Lung microvascular endothelial cell (primary cell): Measurements from ENCODE around the gene KLHDC10. TPM values are rescaled to one million over a fixed set of nuclear protein-coding genes. Genes with fewer than 3 reads are reported as not detected.
"Not testable (repeated sequence)": the region's sequence is repeated elsewhere in the genome, so short reads cannot be mapped to it uniquely, and the experiment has no call there.

Experiments
- DNase-seq, 2 donors: peaks; one replicate each; pipeline versions ENCODE4 v3.0.0 to v3.0.0-alpha.2; 2010; ENCODE audit warnings: low read depth in 2 of 2
- total RNA-seq: library from RNA; depleted of rRNA; stranded (reverse); fragments of >200 nt; gene quantifications from 2 replicates; pipeline ENCODE4 v1.2.1, GENCODE V29; 2014

KLHDC10 gene
- total RNA-seq, 1 donor from 2014 or later = 23.2 TPM

DNA sequence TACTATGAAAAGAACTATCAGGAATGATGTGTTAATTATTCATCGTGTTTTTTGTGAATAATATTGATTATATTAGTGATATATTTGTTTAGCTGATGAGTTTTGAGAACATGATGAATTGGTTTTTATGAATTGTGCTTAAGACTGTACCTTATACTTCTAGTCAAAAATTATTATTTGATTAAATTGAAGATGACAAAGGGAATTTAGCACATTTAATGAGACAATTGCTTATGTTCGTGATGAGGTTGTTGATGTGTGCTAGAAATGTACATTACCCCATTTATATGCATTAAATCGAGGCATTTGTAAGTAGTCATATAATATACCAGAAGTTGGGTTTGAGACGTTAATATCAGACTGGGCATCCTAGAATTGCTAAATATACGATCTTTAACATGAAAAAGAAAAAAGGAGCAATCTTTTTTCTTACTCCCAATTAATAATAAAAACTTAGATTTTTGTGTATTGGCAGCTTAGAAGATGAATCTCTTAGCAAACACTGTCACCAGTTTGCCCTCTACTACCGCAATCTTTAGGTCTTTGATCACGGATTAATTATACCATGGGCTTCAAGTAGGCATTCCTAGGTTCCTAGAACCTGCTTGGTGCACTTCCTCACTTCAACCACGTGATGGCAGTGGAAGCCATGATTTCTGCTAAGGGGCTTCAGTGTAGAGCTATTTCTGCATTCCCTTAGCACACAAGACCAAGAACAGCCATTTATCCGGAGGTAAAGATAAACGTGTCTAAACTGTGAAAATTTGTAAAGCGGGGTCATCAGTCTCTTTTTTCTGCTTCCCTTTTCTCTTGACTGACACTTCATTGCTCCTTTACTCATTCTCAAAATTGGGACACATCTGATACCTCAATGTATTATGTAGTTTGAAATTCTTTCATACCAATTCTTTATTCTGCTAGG, 1.6 kb downstream of the KLHDC10 start:
- peak; percentile 88 to 89 for DNase-seq

GRCh38 chr7:130079846-130080394, 9.6 kb downstream of the KLHDC10 start:
- no peak for DNase-seq

DNA sequence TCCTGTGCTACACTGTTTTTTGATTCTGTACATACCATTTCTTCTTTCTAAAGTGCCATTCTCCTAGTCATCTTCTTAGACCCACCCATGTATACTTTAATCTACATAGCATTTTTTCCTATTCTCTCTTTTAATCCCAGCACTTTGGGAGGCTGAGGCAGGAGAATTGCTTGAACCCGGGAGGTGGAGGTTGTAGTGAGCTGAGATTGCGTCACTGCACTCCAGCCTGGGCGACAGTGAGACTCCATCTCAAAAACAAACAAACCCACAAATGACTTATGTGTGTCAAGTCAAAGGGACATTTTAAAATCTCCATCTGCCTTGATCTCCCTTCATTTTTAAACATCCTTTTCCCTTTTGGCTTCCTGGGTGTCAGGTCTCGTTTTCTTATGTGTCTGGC, 13.2 kb downstream of the KLHDC10 start:
- DNase-seq = not testable (repeated sequence)

DNA sequence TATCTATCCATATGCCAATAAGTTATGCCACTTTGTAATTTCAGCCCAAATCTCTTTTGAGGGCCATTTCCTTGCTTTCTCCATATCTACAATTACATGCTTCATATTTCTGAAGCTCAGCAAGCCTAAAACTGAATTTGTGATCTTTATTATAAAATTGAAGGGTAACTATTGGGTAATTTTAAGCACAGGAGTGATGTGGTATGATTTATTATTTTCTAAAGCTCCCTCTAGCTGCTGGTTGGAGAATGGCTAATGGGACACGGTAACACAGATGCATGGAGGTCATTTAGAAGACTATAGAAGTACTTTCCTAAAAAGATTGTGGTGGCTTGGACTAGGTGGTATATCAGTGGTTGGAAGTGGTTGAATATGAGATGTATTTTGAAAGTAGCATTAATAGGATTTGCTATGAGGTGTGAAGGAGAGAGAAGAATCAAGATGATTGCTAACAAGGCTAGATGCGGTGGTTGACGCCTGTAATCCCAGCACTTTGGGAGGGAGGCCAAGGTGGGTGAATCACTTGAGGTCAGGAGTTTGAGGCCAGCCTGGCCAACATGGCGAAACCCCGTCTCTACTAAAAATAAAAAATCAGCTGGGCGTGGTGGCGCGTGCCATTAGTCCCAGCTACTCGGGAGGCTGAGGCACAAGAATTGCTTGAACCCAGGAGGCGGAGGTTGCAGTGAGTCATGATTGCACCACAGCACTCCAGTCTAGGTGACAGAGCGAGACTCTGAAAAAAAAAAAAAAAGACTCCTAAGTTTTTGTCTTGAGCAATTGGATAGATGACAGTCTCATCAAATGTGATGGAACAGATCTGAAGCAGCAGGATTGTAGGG, 13.9 kb downstream of the KLHDC10 start:
- peak; percentile 28 to 29 for DNase-seq

GRCh38 chr7:130085235-130085634, 14.9 kb downstream of the KLHDC10 start:
- not testable (repeated sequence) for DNase-seq

DNA sequence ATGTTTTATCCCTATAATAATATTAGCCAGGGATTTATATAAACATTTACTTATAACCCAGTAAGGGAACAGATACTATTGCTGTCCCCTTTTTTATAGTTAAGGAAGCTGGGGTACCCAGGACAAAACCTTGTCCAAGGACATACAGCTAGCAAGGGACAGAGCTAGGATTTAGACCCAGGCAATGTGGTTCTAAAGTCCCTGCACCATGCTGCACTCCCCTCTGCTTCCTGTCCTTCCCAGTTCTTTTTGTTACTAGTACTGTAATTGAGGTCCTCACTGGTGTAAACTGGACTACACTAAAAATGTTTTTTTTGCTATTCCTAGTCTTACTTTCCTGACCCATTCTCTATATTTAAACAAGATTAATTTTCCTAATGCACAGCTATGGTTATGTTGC, 16.6 kb downstream of the KLHDC10 start:
- DNase-seq = no peak

GRCh38 chr7:130087364-130087763, 17.0 kb downstream of the KLHDC10 start:
- DNase-seq = no peak

GRCh38 chr7:130090745-130091532, 20.6 kb downstream of the KLHDC10 start:
- DNase-seq = no peak

GRCh38 chr7:130091999-130092398, 21.7 kb downstream of the KLHDC10 start:
- no peak for DNase-seq

DNA sequence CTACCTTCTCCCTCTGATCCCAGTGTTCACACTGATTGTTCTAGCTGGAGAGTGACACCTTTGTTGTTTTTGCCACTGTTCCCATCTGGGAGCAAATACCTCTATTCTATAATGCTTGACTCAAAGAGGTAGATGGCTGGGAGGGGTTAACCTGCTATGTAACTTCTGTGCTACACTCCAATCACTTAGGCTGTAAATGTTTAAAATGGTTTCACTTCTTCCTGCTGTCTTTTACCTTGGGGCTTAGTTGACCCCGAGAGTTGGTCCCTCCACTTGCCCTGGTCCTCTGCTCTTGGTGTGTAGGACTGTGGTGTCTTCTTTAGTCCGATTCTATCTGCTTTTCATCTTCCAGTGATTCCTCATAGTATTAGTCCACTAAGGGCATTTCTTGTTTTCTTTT, 22.3 kb downstream of the KLHDC10 start:
- DNase-seq = no peak

DNA sequence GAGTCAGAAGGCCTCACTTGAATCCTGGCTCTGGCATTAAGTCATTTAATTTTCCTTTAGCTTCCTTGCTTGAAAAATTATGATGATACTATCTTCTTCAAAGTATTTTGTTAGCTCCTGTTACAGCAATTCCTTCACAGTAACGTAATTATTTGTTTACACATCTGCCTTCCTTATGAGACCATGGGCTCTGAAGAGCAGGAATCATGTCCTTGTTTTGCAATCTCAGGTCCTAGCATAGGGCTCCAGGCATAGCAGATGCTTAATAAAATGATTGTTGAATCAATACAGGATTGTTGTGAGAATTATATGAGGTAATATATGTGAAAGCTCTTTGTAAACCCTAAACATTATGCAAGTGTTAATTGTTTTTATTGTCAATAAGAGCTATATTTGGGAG, 25.5 kb downstream of the KLHDC10 start:
- peak in 1 of 2 donors; percentile 12 for DNase-seq

- peak in 1 of 2 donors; percentile 5 for DNase-seq
Measured at GRCh38 chr7:130096243-130096827, 26.0 kb downstream of the KLHDC10 start.

DNA sequence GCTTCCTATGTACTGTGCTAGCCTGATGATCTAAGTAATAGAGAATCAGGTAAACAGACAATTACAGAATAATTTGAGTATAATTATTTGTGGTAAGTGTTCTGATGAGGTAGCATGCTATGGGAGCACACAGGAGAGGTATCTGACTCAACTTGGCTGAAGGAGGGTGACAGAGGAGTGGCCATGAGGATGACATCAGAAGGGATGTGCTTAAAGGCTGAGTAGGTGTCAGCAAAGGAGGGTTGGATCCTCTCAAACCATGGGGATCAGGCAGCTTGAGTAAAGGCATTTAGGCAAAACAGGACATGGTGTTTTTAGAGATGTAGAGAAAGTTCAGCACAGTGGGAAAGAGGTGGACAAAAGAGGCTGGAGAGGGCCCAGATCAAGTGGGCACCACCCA, 29.0 kb downstream of the KLHDC10 start:
- no peak for DNase-seq

DNA sequence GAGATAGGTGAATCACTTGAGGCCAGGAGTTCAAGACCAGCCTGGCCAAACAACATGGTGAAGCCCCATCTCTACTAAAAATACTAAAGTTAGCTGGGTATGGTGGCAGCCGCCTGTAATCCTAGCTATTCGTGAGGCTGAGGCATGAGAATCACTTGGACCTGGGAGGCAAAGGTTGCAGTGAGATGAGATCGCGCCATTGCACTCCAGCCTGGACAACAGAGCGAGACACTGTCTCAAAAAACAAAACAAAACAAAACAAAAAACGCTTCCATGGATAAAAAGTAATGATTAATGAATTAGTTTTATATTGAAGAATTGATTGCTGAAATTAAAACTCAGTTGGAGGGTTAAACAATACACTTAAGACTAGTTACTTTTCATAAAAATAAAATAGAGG, 32.3 kb downstream of the KLHDC10 start:
- no peak for DNase-seq

DNA sequence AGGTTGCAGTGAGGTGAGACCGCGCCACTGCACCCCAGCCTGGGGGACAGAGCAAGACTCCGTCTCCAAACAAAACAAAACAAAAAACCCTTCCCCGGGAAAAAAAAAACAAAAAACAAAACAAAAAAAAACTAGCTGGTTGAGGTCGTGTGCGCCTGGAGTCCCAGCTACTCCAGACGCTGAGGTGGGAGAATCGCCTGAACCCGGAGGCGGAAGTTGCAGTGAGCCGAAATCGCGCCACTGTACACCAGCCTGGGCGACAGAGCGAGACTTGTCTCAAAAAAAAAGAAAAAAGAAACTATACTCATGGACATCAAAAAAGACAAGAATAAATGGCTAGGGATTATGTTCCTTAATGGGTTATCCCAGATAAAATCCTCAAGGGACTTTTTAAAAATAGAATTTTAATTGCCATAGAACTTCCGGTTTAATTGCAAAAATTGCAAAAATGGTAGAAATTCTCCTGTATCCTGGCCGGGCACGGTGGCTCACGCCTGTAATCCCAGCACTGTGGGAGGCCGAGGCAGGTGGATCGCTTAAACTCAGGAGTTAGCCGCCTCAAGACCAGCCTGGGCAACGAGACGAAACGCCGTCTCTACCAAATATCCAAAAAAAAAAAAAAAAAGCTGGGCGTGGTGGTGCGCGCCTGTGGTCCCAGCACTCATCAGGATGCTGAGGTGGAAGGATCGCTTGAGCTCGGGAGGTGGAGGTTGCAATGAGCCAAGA, 37.8 kb downstream of the KLHDC10 start:
- no peak for DNase-seq

GRCh38 chr7:130108809-130109208, 38.5 kb downstream of the KLHDC10 start:
- DNase-seq = no peak

DNA sequence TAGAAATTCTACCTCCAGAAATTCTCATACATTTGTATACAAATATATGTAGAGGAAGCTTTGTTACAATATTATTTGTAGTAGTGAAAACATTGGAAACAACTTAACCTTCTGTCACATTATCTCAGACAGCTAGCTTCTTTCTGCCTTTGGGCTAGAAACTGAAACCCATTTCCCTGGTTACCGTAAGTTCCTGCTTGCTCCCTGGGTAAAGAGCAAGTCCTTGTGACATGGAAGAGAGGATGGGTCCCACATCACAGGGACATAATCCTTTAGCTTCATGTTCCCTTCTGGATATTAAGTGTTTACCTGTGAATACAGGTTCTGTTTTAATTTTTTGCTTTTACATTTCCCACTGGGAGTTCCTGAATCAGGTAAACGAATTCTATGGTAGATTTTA, 41.8 kb downstream of the KLHDC10 start:
- no peak for DNase-seq

GRCh38 chr7:130112662-130113425, 42.5 kb downstream of the KLHDC10 start:
- no peak for DNase-seq

GRCh38 chr7:130113426-130113805, 43.1 kb downstream of the KLHDC10 start:
- not testable (repeated sequence) for DNase-seq
